GM19025 (cell line): ENCODE results near the gene SMCO2.

ENCODE experiments used
- ATAC-seq: cut with Tn5 transposase; IDR thresholded peaks from one replicate; pipeline ENCODE4 v1.9.1; 2021; ENCODE audit warnings: mild to moderate bottlenecking, low read depth, moderate library complexity; ENCODE audit not compliant: unreplicated experiment

SMCO2 gene

GRCh38 chr12:27497446-27497845 lies 50.9 kb downstream of the SMCO2 start:
- ATAC-seq: no peak

GRCh38 chr12:27498149-27498548 lies 51.6 kb downstream of the SMCO2 start:
- ATAC-seq: no peak

- ATAC-seq: no peak
Measured at GRCh38 chr12:27498761-27499160, 52.2 kb downstream of the SMCO2 start.

DNA sequence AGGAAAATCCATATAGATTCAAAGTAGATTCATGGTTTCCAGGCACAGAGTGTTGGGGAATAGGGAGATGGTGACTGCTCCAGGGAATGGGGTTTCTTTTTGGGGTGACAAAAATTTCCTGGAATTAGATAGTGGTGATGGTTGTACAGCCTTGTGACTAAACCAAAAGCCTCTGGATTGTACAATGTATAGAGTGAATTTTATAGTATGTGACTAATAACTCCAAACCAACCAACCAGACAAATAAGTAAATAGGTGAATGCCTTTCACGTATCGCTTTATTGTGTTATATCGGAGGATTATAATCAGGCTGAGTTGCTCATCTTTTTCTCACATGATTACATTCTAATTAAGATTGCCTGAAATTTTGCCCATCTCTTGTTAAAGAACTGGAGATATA lies 52.8 kb downstream of the SMCO2 start:
- ATAC-seq: no peak

DNA sequence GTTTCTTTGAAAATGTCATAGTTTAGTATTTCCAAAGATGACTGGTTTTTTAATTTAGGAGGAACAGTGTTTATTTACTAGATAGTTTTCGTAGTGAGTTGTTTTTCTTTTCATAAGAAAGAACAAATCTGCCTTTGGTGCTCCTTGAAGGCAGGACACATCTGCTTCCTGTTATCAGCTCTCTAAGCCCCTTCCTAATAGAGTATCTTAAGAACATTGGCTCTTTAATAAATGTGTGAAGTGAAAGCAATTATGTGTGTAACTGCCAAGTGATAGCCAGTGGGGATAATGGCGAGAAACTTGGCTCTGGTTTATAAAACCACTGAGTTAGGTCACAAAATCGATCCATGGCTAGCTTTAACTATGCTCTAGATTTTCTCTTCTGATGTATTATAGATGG lies 54.0 kb downstream of the SMCO2 start:
- ATAC-seq: no peak

GRCh38 chr12:27502021-27502435 lies 55.5 kb downstream of the SMCO2 start:
- ATAC-seq: no peak

DNA sequence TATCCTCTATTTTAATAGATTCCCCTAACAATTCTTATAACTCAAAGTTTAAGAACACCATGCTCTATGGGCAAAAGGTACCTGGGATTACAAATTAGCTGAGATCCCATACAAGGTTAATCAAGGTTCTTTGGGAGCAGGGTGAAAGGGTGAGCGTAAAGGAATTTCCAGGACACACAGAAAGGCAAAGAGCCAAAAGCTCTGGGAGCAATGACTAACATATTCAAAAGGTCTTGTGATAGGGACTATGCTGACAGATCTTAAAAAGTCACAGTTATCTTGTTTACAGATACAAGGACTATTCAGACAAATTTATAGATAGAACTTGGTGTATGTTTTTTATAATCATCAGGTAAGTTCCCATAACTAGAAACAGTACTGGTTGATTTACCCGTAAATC lies 58.0 kb downstream of the SMCO2 start:
- ATAC-seq: no peak

DNA sequence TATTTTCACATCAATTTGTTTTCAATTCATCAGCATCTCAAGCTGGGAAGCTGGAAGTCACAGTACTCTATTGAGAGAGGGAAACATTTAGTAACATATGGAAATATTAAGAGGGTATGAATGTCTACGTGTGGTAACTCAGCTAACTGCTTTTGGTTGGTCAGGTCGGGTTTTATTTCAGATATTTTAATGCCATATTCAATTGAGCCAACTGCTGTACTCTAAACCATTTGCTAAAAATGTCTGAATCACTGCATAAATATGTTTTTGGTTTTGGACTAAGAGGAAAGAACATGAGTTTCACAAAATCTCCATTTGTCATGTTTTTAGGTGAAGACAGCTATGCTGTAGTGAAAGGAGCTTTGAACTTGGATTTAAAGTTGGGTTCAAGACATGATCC lies 58.6 kb downstream of the SMCO2 start:
- ATAC-seq: no peak

DNA sequence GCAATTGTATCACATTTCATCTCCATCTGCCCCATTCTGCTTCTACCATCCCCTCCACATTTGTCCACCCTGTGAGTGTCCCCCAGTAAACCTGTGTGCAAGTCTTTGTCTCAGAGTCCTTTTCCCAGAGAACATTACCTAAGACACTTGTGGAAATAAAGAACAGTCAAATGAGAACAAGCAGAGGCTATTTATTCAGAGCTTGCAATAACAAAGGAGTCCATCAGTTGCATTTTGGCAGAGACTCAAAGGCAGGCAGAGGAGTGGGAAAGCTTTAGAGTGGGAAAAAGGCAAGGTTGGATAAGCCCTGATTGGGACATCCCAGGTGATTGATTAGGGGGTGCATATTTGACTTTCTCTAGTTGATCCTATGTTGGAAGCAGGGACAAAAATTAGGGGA lies 59.2 kb downstream of the SMCO2 start:
- ATAC-seq: no peak

GRCh38 chr12:27506645-27507189 lies 60.2 kb downstream of the SMCO2 start:
- no peak for ATAC-seq

- ATAC-seq: no peak
Measured at GRCh38 chr12:27508736-27509431, 62.3 kb downstream of the SMCO2 start.

DNA sequence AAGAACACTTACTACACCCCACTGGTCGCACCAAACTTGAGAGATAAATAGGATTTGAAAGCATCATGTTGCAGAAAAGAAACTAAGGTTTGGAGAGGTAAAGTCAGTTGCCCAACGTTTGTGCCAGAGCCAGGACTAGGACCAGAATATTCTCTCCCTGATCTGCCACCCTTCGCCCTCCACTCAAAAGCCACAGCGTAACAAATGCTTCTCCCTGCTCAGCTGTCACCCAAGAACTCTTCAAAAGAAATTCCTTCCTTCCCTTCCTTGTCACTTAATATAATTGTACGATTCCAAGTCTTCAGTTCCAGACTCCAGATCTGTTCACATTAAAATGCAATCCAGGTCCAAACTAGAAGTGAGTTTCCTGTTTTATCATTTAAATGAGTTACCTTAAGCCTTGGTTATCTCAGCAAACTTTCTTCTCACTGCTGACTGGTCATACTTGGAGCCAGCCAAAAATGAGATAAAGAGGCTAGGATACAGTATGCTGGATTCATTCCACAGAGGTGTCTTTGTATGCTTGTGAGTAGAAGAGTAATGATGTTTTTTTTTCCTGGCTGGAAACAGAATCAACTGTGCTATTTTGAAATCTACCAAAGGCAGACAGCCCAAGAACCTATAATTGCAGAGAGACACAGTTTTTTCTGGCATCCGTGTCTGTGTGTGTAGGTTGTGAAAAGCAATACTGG lies 64.6 kb downstream of the SMCO2 start:
- ATAC-seq: no peak

GRCh38 chr12:27511723-27512045 lies 65.1 kb downstream of the SMCO2 start:
- ATAC-seq: no peak

- no peak for ATAC-seq
Measured at GRCh38 chr12:27513155-27513824, 66.8 kb downstream of the SMCO2 start.

DNA sequence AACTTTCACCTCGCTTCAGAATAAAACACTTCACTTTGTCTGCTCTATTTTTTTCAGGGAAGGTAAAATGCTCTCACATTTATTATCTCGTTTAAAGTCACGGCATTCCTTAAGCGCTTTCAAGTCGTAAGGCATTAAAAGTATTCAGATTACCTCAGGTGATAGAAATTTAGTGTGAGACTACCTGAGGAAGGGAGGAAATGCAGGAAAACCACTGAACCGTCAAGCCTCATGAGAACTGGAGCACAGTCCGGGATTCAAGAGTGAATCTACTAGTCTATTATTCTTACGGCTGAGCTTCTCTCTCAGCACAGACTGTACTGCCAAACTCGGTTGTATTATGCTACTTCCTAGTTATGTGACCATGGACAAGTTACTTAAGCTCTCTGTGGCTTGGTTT lies 69.1 kb downstream of the SMCO2 start:
- ATAC-seq: no peak

DNA sequence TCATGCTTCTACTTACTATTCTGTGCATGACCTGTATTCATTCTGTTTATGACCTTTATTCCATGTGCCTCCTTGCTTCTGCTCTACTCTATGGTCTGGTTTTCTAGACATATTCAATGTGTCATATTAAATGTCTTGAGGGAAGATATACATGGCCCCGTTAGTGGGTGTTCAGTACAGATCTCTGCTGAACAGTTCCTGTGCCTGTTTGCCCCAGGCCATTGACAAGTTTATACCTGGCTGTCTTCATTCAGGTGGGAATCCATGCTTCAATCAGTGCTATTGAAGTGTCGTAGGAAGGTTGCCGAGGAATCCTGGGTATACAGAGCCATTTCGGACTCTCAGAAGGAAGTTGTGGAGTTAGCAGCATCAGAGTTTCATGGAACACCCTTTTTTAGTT lies 70.1 kb downstream of the SMCO2 start:
- ATAC-seq: no peak

- no peak for ATAC-seq
Measured at GRCh38 chr12:27517546-27517945, 71.0 kb downstream of the SMCO2 start.

GRCh38 chr12:27517961-27518665 lies 71.6 kb downstream of the SMCO2 start:
- ATAC-seq: no peak

GRCh38 chr12:27521066-27521465 lies 74.5 kb downstream of the SMCO2 start:
- ATAC-seq: no peak

GRCh38 chr12:27521981-27522380 lies 75.4 kb downstream of the SMCO2 start:
- no peak for ATAC-seq

DNA sequence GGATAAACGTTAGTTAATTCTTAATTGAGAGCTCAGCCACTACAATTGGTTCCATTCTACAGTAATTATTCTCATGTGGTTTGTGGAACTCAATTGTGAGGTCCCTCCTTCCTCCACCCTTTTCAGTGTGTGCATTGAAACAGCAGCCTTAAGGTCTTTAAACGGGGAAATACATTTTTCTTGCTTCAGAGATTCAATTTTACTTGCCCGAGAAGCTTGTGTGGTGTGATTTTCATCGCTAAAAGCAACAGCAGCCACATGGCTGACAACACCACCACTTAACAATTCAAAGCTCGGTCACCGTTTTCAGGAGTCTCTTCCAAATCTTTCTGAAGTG lies 76.7 kb downstream of the SMCO2 start:
- no peak for ATAC-seq
